ENCODE results near the gene HEG1.

The HEG1 gene

GRCh38 chr3:125103406-125103805, 47.6 kb upstream of the HEG1 start:
- Histone ChIP-seq H2AFZ (ENCODE audit: insufficient read depth, low read length, poor library complexity) (no peak overlapping the region), H3K79me1 (ENCODE audit: low read length) (no peaks in the 10 kb centered on the region), H2BK120ac (ENCODE audit: insufficient read depth, low read length, poor library complexity) (no peak overlapping the region), H2AK5ac (ENCODE audit: low read length) (no peak overlapping the region), H2BK12ac (ENCODE audit: low read length) (no peak overlapping the region), H3K18ac (ENCODE audit: low read length) (no peak overlapping the region), H4K91ac (ENCODE audit: low read depth, low read length) (no peak overlapping the region), H4K12ac (ENCODE audit: low read depth, low read length) (no peak overlapping the region), H3K23ac (ENCODE audit: low read length) (no peak overlapping the region), H3K9me3 (ENCODE audit: insufficient read depth, low read depth, low read length) (no peaks in the 10 kb centered on the region), H3K4ac (ENCODE audit: low read depth, low read length) (no peak overlapping the region), H2BK5ac (ENCODE audit: low read depth, low read length, poor library complexity) (no peak overlapping the region), H3K14ac (ENCODE audit: low read length) (no peak overlapping the region), H3K27me3 (ENCODE audit: insufficient read depth, low read length) (no peaks in the 10 kb centered on the region), H3K79me2 (ENCODE audit: control insufficient read depth, insufficient read depth, low read length, poor library complexity) (no peaks in the 10 kb centered on the region), H3K9ac (ENCODE audit: low read length) (no peak overlapping the region), H4K8ac (ENCODE audit: low read depth, low read length) (no peak overlapping the region), H3K36me3 (ENCODE audit: control insufficient read depth in 1 of 2, insufficient read depth in 2 of 2, low read length in 2 of 2) (no peaks in the 10 kb centered on the region), H3K27ac (ENCODE audit: low read depth, low read length) (no peak overlapping the region), H3K4me2 (ENCODE audit: low read length) (no peak overlapping the region), H3K4me1 (ENCODE audit: control insufficient read depth in 1 of 2, insufficient read depth in 2 of 2, low read length in 2 of 2) (no peaks in the 10 kb centered on the region), H3K4me3 (ENCODE audit: low read depth, low read length) (no peak overlapping the region)
- DNase-seq: peak; percentile 50 to 69
- WGBS (ENCODE audit: extremely low coverage, insufficient coverage, insufficient read length): no CpG with 5 or more reads among the region's 1 CpG

DNA sequence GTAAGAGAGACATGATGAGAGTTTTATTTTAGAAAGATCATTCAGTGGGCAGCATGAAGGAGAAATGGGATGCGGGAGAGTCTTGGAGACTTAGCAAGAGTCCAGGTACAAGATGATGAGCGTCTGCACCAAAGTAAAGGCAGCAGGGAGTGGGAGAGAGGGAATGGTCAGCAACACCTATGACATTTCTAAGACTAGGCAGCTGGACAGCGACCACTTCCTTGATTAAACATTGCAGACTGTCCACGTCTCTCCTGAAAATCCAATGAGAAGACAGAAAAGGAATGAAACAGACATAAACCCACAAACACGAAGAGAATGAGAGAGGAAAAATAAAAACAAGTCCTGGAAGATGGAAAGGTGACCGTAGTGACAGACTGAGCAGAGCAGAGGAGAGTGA, 46.7 kb upstream of the HEG1 start:
- Histone ChIP-seq H3K4ac (ENCODE audit: low read depth, low read length) (no peak overlapping the region), H2AK5ac (ENCODE audit: low read length) (no peak overlapping the region), H3K4me3 (ENCODE audit: low read depth, low read length) (no peak overlapping the region), H2AFZ (ENCODE audit: insufficient read depth, low read length, poor library complexity) (no peak overlapping the region), H2BK5ac (ENCODE audit: low read depth, low read length, poor library complexity) (no peak overlapping the region), H4K91ac (ENCODE audit: low read depth, low read length) (no peak overlapping the region), H3K14ac (ENCODE audit: low read length) (no peak overlapping the region), H2BK12ac (ENCODE audit: low read length) (no peak overlapping the region), H3K9ac (ENCODE audit: low read length) (no peak overlapping the region), H4K12ac (ENCODE audit: low read depth, low read length) (no peak overlapping the region), H3K79me2 (ENCODE audit: control insufficient read depth, insufficient read depth, low read length, poor library complexity) (no peaks in the 10 kb centered on the region), H3K4me1 (ENCODE audit: control insufficient read depth in 1 of 2, insufficient read depth in 2 of 2, low read length in 2 of 2) (no peaks in the 10 kb centered on the region), H2BK120ac (ENCODE audit: insufficient read depth, low read length, poor library complexity) (no peak overlapping the region), H3K36me3 (ENCODE audit: control insufficient read depth in 1 of 2, insufficient read depth in 2 of 2, low read length in 2 of 2) (no peaks in the 10 kb centered on the region), H3K4me2 (ENCODE audit: low read length) (no peak overlapping the region), H3K9me3 (ENCODE audit: insufficient read depth, low read depth, low read length) (no peaks in the 10 kb centered on the region), H4K8ac (ENCODE audit: low read depth, low read length) (no peak overlapping the region), H3K27me3 (ENCODE audit: insufficient read depth, low read length) (no peaks in the 10 kb centered on the region), H3K79me1 (ENCODE audit: low read length) (no peaks in the 10 kb centered on the region), H3K18ac (ENCODE audit: low read length) (no peak overlapping the region), H3K23ac (ENCODE audit: low read length) (no peak overlapping the region), H3K27ac (ENCODE audit: low read depth, low read length) (no peak overlapping the region)
- WGBS (ENCODE audit: extremely low coverage, insufficient coverage, insufficient read length): no CpG with 5 or more reads among the region's 6 CpGs
- no peak for DNase-seq

DNA sequence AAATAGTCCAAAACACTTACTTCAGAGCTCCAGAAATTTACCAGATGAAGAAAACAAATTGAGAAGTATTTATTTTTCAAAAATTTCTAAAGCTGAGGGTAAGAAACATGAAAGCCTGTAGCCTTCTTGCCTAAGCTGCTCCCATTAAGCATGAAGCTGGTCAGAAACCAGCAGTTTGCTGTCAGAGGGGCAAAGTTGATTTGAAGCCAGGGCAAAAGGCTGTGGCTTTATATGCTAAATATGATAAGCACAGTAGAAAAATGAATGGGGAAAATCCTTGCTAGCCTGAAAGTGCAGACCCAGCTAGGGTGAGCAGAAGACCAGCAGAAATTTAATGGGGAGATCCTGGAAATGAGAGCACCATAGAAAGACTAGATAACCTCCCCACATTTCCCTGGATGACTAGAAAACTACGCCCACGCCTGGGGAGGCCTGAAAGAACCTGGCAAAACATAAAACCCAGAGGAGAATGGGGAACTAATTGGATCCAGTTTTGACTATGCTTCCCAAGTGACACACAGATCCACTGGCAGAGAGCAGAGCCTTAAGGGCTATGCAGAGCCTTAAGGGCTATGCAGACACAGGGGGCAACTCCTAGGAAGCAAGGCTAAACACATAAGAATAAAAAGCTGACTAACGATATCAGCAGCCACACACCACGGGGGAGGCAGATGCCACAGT, 43.0 kb upstream of the HEG1 start:
- H3K9me3 ChIP-seq (ENCODE audit: insufficient read depth, low read depth, low read length): no peaks in the 10 kb centered on the region
- no peak overlapping the region for H2AFZ ChIP-seq (ENCODE audit: insufficient read depth, low read length, poor library complexity)

DNA sequence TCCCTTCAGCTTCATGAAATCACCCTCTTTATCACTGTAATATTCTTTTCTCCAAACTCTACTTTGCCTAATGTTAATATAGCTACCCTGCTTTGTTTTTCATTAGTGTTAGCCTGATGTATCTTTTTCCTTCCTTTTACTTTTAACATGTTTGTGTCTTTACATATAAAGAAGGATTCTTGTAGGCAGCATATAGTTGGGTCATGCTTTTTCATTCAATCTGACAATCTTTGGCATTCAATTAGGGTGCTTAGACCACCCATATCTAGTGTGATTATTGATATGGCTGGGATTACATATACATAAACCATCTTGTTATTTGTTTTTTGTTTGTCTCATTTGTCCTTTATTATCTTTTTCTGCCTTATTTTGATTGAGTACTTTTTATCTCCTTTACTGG, 34.9 kb upstream of the HEG1 start:
- H3K79me2 ChIP-seq (ENCODE audit: control insufficient read depth, insufficient read depth, low read length, poor library complexity): no peaks in the 10 kb centered on the region
- no peak overlapping the region for H3K4ac ChIP-seq (ENCODE audit: low read depth, low read length)
- H4K8ac ChIP-seq (ENCODE audit: low read depth, low read length): no peak overlapping the region
- H3K4me1 ChIP-seq (ENCODE audit: control insufficient read depth in 1 of 2, insufficient read depth in 2 of 2, low read length in 2 of 2): no peaks in the 10 kb centered on the region
- no peak overlapping the region for H2BK120ac ChIP-seq (ENCODE audit: insufficient read depth, low read length, poor library complexity)
- no peak overlapping the region for H3K4me2 ChIP-seq (ENCODE audit: low read length)
- H3K79me1 ChIP-seq (ENCODE audit: low read length): no peaks in the 10 kb centered on the region
- H2BK12ac ChIP-seq (ENCODE audit: low read length): no peak overlapping the region
- H4K12ac ChIP-seq (ENCODE audit: low read depth, low read length): no peak overlapping the region
- no peaks in the 10 kb centered on the region for H3K9me3 ChIP-seq (ENCODE audit: insufficient read depth, low read depth, low read length)
- no peak overlapping the region for H3K4me3 ChIP-seq (ENCODE audit: low read depth, low read length)
- no peak overlapping the region for H3K23ac ChIP-seq (ENCODE audit: low read length)
- H2AK5ac ChIP-seq (ENCODE audit: low read length): no peak overlapping the region
- no peak overlapping the region for H2AFZ ChIP-seq (ENCODE audit: insufficient read depth, low read length, poor library complexity)
- H3K14ac ChIP-seq (ENCODE audit: low read length): no peak overlapping the region
- H3K18ac ChIP-seq (ENCODE audit: low read length): no peak overlapping the region
- H3K27me3 ChIP-seq (ENCODE audit: insufficient read depth, low read length): no peaks in the 10 kb centered on the region
- DNase-seq: no peak
- no peak overlapping the region for H2BK5ac ChIP-seq (ENCODE audit: low read depth, low read length, poor library complexity)
- no peaks in the 10 kb centered on the region for H3K36me3 ChIP-seq (ENCODE audit: control insufficient read depth in 1 of 2, insufficient read depth in 2 of 2, low read length in 2 of 2)
- H3K9ac ChIP-seq (ENCODE audit: low read length): no peak overlapping the region
- H4K91ac ChIP-seq (ENCODE audit: low read depth, low read length): no peak overlapping the region
- H3K27ac ChIP-seq (ENCODE audit: low read depth, low read length): no peak overlapping the region

More for the DNA sequence above, 43.0 kb upstream of the HEG1 start:
- no peak overlapping the region for H3K23ac ChIP-seq (ENCODE audit: low read length)
- H2BK12ac ChIP-seq (ENCODE audit: low read length): no peak overlapping the region
- no peaks in the 10 kb centered on the region for H3K27me3 ChIP-seq (ENCODE audit: insufficient read depth, low read length)
- H2BK5ac ChIP-seq (ENCODE audit: low read depth, low read length, poor library complexity): no peak overlapping the region
- no peak overlapping the region for H4K8ac ChIP-seq (ENCODE audit: low read depth, low read length)
- no peak overlapping the region for H4K91ac ChIP-seq (ENCODE audit: low read depth, low read length)
- H4K12ac ChIP-seq (ENCODE audit: low read depth, low read length): no peak overlapping the region
- H2AK5ac ChIP-seq (ENCODE audit: low read length): no peak overlapping the region
- DNase-seq: no peak
- H3K79me1 ChIP-seq (ENCODE audit: low read length): no peaks in the 10 kb centered on the region
- no peaks in the 10 kb centered on the region for H3K79me2 ChIP-seq (ENCODE audit: control insufficient read depth, insufficient read depth, low read length, poor library complexity)
- H3K18ac ChIP-seq (ENCODE audit: low read length): no peak overlapping the region
- no peaks in the 10 kb centered on the region for H3K4me1 ChIP-seq (ENCODE audit: control insufficient read depth in 1 of 2, insufficient read depth in 2 of 2, low read length in 2 of 2)
- H3K4me3 ChIP-seq (ENCODE audit: low read depth, low read length): no peak overlapping the region
- no peak overlapping the region for H2BK120ac ChIP-seq (ENCODE audit: insufficient read depth, low read length, poor library complexity)
- no peak overlapping the region for H3K4ac ChIP-seq (ENCODE audit: low read depth, low read length)
- no peak overlapping the region for H3K9ac ChIP-seq (ENCODE audit: low read length)
- no peak overlapping the region for H3K27ac ChIP-seq (ENCODE audit: low read depth, low read length)
- no peak overlapping the region for H3K4me2 ChIP-seq (ENCODE audit: low read length)
- no peak overlapping the region for H3K14ac ChIP-seq (ENCODE audit: low read length)
- no peaks in the 10 kb centered on the region for H3K36me3 ChIP-seq (ENCODE audit: control insufficient read depth in 1 of 2, insufficient read depth in 2 of 2, low read length in 2 of 2)
- no CpG with 5 or more reads among the region's 4 CpGs for WGBS (ENCODE audit: extremely low coverage, insufficient coverage, insufficient read length)

Measured in trophoblast cell (in vitro differentiated cells and primary cell).